HepG2 (cell line): ENCODE measurements around the gene AMOT. TPM values are rescaled to one million over a fixed set of nuclear protein-coding genes. Genes with fewer than 3 reads are reported as not detected.
A peak's percentile ranks its signal among the peaks of the same experiment; 100 is the strongest.

Experiments
- ATF7 ChIP-seq, 2 experiments: fragments of 450-650 bp in 1 of 2; sonication (generic) in 1 of 2; formaldehyde crosslinking in 1 of 2; IDR thresholded peaks; 2 replicates each; pipeline versions ENCODE4 v1.4.0 to v1.6.1; 2016 to 2020; ENCODE audit warnings: antibody characterized with exemption in 1 of 2, mild to moderate bottlenecking in 1 of 2, missing genetic modification reagents in 1 of 2
- BCLAF1 ChIP-seq: fragments of 450-650 bp; IDR thresholded peaks from 2 replicates; pipeline ENCODE4 v1.6.1; 2017; ENCODE audit warnings: mild to moderate bottlenecking
- FOXP4 ChIP-seq: sonication (generic); formaldehyde crosslinking; IDR thresholded peaks from 2 replicates; pipeline ENCODE4 v1.4.0; 2020; ENCODE audit warnings: missing genetic modification reagents
- HDAC1 ChIP-seq: sonication (generic); formaldehyde crosslinking; IDR thresholded peaks from 2 replicates; pipeline ENCODE4 v1.5.1; 2020; ENCODE audit warnings: mild to moderate bottlenecking, missing genetic modification reagents
- HNF1B ChIP-seq: sonication (generic); formaldehyde crosslinking; IDR thresholded peaks from 2 replicates; pipeline ENCODE4 v1.5.1; 2020; ENCODE audit warnings: mild to moderate bottlenecking, moderate library complexity, missing genetic modification reagents
- PAXIP1 ChIP-seq: sonication (generic); formaldehyde crosslinking; conservative IDR thresholded peaks from 2 replicates; pipeline ENCODE4 v1.4.0; 2020; ENCODE audit warnings: mild to moderate bottlenecking, missing genetic modification reagents, moderate library complexity
- REXO4 ChIP-seq: sonication (generic); formaldehyde crosslinking; IDR thresholded peaks from 2 replicates; pipeline ENCODE4 v1.8.0; 2022; ENCODE audit warnings: missing genetic modification reagents, mild to moderate bottlenecking, borderline replicate concordance
- SP1 ChIP-seq, 2 experiments: fragments of 450-650 bp in 1 of 2; sonication (generic) in 1 of 2; formaldehyde crosslinking in 1 of 2; IDR thresholded peaks; 2 replicates each; pipeline versions ENCODE4 v1.4.0 to v1.6.1; 2016 to 2020; ENCODE audit warnings: missing genetic modification reagents in 1 of 2
- TBX3 ChIP-seq: fragments of 450-650 bp; IDR thresholded peaks from 2 replicates; pipeline ENCODE4 v1.6.1; 2017; ENCODE audit warnings: antibody characterized with exemption, mild to moderate bottlenecking, inconsistent platforms, borderline replicate concordance
- ZC3H13 ChIP-seq: sonication (generic); formaldehyde crosslinking; IDR thresholded peaks from 2 replicates; pipeline ENCODE4 v1.8.1; 2023; ENCODE audit warnings: mild to moderate bottlenecking, missing genetic modification reagents, moderate library complexity
- ZNF331 ChIP-seq: sonication (generic); formaldehyde crosslinking; IDR thresholded peaks from 2 replicates; pipeline ENCODE4 v1.4.0; 2020; ENCODE audit warnings: missing genetic modification reagents
- ZNF382 ChIP-seq: sonication (generic); formaldehyde crosslinking; IDR thresholded peaks from 2 replicates; pipeline ENCODE4 v1.5.0; 2020; ENCODE audit warnings: missing genetic modification reagents, mild to moderate bottlenecking, borderline replicate concordance
- ZNF550 ChIP-seq: sonication (generic); formaldehyde crosslinking; IDR thresholded peaks from 2 replicates; pipeline ENCODE4 v1.4.0; 2020; ENCODE audit warnings: mild to moderate bottlenecking, missing genetic modification reagents, borderline replicate concordance
- ZNF563 ChIP-seq: sonication (generic); formaldehyde crosslinking; IDR thresholded peaks from 2 replicates; pipeline ENCODE4 v1.8.0; 2022; ENCODE audit warnings: mild to moderate bottlenecking, moderate library complexity, missing genetic modification reagents
- polyA plus RNA-seq, 8 experiments: library from polyadenylated mRNA; depleted of rRNA in 3 of 8; stranded (reverse) in 7 of 8; unstranded in 1 of 8; fragments of >200 nt; fragmentation: Illumina TruSeq in 4 of 8; extraction: Trizol in 4 of 8; gene quantifications; 2 replicates each; pipeline versions ENCODE4 v1.2.1 to v1.2.3, GENCODE V29; 2011 to 2016; ENCODE audit warnings: low read depth in 4 of 8, missing spikeins in 1 of 8, mixed read lengths in 1 of 8; ENCODE audit not compliant: insufficient read depth in 1 of 8
- total RNA-seq, 5 experiments: library from RNA; depleted of rRNA; stranded (reverse); fragments of >200 nt; fragmentation: Illumina TruSeq; extraction: Trizol; gene quantifications; 2 replicates each; pipeline ENCODE4 v1.2.3, GENCODE V29; 2016; ENCODE audit warnings: low read depth in 1 of 5

Gene AMOT
- total and polyA plus RNA-seq, 2 of the 13 experiments (the other 11 are each of a cell fraction or from before 2014, with no cell fraction given), result 0.13 to 0.91 TPM

DNA sequence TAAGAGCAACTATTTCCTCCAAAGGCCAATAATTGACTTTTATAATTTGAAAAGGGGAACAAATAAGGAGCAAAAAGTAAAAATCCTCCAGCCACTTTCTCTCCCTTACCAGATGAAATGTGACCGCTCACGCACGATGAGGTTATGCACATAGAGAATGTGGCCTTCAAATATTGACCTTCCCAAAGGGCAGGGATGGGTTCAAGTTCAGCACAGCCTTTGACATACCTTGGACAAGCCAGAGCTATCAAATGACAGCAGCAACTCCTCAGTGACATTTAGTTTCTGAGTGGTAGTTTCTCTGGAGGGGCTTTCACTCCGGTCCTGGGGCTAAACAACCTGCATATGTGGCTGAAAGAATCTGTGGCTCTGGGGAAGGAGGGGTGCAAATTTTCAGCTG is 50.7 kb downstream of the AMOT start (continued):
- TF ChIP-seq FOXP4 (CRISPR knock-in tag) (0 out of 2 replicates have a peak, but pooled peaks have one; percentile 24), ZNF563 (CRISPR knock-in tag) (no peak), HNF1B (CRISPR knock-in tag) (0 out of 2 replicates have a peak, but pooled peaks have one; percentile 45), HDAC1 (CRISPR knock-in tag) (0 out of 2 replicates have a peak, but pooled peaks have one; percentile 28), SP1 (IDR thresholded peaks at IDR 0.05) (no peak), SP1 (CRISPR knock-in tag; IDR thresholded peaks at IDR 0.05) (no peak), PAXIP1 (CRISPR knock-in tag) (peak; percentile 59), ZNF550 (CRISPR knock-in tag) (no peak), ATF7 (IDR thresholded peaks at IDR 0.05) (no peak), ATF7 (CRISPR knock-in tag; IDR thresholded peaks at IDR 0.05) (no peak), BCLAF1 (no peak), ZNF382 (CRISPR knock-in tag) (no peak), ZC3H13 (no peak), REXO4 (no peak), TBX3 (no peak), ZNF331 (CRISPR knock-in tag) (peak; percentile 51; the same call in 1 of the 2 replicates)
